ENCODE measurements around the gene SLC23A2. TPM values are rescaled to one million over a fixed set of nuclear protein-coding genes. Genes with fewer than 3 reads are reported as not detected.
"Not testable (repeated sequence)": the region's sequence is repeated elsewhere in the genome, so short reads cannot be mapped to it uniquely, and the experiment has no call there.

Gene SLC23A2
- total RNA-seq (2014; rRNA removed; shearing (Covaris generic)): 12.6 and 12.7 TPM in 2 replicates

DNA sequence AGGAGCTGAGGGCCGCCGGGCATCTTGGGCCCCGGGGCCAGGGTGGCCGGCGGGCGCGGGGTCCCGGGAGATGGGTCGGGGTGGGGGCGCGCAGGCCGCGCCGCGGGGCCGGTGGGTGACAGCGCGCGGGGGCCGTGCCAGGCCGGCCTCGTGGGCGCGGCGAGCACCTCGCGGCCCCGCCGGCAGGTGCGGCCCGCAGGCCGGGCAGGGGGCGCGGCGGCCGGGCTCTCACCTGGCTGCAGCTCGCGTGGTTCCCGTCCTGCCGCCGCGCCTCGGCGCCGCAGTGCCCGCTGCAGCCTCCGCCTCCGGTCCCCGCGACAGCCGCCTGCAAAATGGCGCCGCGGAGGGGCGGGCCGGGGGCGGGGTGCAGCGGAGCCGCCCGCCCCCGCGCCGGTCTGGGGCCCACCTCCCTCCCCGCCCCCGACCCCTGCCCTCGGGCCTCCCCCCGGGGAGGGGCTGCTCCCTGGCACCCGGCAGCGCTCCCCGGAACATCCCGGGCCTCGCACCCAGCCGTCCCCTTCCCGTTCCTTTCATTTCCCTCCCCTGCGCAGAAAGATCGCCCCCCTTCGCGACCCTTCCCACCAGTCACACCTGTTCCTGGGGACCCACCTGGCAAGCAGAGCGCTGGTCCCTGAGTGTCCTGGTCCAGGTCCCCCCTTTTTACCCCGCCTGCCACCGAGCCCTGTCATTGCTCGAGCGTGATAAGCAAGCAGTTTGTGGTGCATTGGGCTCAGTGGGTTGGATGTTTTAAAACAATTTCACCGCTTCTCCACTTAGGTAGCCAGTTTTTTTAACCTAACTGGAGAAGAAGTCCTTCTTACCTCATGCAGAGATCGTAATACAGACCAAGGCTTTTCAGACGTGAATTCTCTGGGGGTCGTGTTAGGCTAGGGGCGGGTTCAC lies at the start of gene SLC23A2:
TSS of gene SLC23A2 (minus strand) at position 337 of the 903 bp plus-strand sequence. CDS start 68,948 bp downstream, outside the sequence.
- no peak for DNase-seq (ENCODE audit: low spot score)

DNA sequence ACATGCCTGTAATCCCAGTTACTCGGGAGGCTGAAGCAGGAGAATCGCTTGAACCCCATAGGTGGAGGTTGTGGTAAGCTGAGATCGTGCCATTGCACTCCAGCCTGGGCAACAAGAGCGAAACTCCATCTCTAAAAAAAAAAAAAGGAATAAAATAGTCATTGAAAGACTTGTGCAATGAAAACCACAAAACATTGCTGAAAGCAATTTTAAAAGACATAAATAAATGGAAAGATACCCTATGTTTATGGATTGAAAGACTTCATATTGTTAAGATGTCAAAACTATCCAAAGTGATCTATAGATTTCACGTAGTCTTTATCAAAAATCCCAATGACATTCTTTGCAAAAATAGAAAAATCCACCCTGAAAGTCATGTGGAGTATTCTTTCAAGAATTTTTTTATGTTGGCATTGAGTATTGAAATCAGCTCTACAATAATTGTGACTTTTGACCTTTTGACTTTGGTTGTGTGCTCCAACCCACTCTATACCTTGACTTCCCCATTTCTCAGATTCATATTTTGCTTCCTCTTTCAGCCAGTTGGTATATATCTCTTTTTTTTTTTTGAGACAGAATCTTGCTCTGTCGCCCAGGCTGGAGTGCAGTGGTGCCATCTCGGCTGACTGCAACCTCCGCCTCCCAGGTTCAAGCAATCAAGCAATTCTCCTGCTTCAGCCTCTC lies 45.5 kb upstream of the SLC23A2 start:
- DNase-seq (ENCODE audit: low spot score): no peak

DNA sequence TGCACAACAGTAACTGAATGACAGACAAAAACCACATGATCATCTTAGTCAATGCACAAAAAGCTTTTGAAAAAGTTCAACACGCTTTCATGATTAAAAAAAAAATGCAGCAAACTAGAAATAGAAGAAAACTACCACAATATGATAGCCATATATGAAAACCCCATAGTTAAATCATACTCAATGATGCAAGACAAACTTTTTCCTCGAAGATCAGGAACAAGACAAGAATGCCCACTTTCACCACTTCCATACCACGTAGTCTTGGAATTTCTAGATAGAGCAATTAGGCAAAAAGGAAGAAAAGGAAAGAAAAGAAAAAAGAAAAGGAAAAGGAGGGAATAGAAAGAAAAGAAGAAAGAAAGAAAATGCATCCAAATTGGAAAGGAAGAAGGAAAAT lies 44.6 kb upstream of the SLC23A2 start:
- no peak for DNase-seq (ENCODE audit: low spot score)

DNA sequence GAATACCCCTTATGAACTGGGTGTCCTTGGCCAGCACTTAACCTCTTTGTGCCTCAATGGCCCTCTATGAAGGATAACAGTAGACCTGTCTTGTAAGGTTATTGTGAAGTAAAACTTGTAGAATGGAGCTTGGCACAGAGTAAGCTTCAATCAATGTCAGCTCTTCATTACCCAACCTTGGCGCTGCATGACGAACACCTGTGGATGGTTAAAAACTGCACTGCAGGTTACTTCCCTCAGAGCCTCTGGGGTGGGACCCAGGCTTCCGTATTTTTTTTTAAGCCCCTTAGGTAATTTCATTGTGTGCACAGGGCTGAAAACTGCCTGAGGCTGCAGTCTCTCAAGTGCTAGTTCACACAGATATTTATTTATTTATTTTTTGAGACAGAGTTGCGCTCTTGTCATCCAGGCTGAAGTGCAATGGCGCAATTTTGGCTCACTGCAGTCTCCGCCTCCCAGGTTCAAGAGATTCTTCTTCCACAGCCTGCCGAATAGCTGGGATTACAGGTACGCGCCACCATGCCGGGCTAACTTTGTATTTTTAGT lies 42.8 kb upstream of the SLC23A2 start:
- no peak for DNase-seq (ENCODE audit: low spot score)

DNA sequence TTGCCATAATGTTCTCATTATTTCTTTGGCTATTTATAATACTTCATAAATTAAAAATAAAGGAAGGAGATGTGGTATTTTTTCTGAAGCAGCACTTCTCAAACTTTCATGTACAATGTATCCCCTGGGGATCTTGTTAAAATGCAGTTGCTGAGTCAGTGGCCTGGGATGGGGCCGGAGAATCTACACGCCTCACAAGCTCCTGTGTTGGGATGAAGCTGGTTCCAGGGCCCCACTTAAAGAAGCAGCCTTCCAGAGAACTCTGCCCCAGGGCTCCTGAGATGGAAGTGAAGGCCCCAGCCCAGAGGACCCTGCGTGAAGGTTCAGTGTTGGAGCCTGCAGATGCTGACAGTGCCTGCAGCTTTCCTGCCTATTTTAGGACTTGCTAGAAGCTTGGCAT lies 40.1 kb upstream of the SLC23A2 start:
- DNase-seq (ENCODE audit: low spot score): no peak

DNA sequence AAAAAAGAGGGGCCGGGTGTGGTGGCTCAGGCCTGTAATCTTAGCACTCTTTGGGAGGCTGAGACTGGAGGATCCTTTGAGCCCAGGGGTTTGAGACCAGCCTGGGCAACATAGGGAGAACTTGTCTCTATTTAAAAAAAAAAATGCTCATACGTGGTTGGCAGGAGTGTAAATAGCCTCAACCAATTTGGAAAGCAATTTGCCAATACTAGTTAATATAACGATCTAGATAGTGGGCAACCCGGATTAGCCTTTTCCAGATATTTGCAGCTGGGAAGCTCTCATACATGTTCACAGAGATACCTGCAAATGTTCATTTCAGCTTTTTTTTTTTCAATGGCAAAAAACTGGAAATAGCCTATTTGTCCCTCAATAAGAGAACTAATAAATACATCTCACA lies 39.0 kb upstream of the SLC23A2 start:
- no peak for DNase-seq (ENCODE audit: low spot score)

DNA sequence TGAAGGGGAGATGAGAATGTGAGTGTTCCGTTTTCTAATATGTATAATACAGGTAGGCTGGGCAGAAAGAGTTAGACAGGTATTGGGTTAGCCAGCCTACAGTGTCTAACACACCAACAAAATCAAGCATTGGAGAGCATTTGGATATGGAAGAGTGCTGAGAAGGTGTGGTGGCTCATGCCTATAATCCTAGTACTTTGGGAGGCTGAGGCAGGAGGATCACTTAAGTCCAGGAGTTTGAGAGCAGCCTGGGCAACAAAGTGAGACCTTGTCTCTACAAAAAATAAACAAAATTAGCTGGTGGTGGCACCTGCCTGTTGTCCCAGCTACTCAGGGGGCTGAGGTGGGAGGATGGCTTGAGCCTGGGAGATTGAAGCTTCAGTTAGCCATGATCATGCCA lies 38.6 kb upstream of the SLC23A2 start:
- no peak for DNase-seq (ENCODE audit: low spot score)

DNA sequence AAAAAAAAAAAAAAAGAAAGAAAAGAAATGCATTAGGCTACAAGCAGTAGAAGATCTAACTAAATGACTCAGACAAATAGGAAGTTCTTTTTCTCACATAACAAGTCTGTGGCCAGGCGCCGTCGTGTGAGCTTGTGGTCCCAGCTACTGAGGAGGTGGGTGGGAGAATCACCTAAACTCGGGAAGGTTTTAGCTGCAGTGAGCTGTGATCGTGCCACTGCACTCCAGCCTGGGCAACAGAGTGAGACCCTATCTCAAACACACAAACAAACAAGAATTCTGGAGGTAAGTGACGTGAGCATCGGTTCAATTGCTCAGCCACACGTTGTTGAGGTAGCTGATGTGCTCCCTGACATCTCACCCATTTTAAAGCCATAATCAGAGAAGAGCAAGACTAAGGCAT lies 37.9 kb upstream of the SLC23A2 start:
- no peak for DNase-seq (ENCODE audit: low spot score)

DNA sequence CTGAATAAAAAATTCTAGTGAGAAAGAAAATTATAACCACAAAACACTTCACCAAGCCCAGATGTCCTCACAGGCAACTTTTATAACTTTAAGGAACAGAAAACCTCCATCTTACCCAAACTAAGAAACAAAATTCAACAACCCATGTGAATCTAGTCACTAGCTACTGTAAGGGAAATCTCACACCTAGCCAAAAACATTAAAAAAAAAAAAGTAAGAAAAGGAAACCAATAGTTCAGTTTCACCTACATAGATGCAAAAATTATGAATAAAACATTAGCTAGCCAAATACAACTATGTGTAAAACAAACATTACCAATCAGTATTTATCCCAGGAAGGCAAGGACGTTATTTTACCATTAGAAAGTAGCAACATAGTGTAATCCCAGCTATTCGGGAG lies 35.5 kb upstream of the SLC23A2 start:
- no peak for DNase-seq (ENCODE audit: low spot score)

DNA sequence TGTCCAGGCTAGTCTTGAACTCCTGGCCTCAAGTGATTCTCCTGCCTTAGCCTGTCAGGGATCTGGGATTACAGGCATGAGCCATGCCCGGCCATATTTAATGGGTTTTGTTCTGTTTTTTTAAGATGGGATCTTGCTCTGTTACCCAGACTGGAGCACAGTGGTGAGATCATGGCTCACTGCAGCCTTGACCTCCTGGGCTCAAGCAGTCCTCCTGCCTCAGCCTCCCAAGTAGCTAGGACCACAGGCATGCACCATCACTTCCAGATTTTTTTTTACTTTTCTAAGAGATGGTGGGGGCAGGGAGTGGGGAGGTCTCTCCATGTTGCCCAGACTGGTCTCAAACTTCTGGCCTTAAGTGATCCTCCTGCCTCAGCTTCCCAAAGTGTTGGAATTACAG lies 34.2 kb upstream of the SLC23A2 start:
- DNase-seq (ENCODE audit: low spot score): not testable (repeated sequence)

DNA sequence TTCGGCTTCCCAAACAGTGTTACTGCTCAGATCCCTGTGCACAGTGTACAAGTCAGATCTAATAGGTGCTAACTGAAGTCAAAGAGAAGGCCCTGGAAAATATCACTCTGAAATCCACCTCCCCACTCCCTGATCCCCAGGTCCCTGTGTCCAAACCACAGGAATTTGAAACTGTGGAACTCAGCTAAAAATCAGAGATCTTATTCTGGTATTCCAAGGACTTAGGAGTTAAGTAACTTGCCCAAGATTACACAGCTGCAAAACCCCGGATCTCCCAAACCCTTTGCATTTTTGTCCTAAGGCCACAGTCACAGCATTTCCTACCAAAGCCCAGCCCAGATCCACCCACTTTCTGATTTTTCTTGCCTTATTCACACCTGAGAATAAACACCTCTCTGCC lies 32.3 kb upstream of the SLC23A2 start:
- DNase-seq (ENCODE audit: low spot score): no peak

DNA sequence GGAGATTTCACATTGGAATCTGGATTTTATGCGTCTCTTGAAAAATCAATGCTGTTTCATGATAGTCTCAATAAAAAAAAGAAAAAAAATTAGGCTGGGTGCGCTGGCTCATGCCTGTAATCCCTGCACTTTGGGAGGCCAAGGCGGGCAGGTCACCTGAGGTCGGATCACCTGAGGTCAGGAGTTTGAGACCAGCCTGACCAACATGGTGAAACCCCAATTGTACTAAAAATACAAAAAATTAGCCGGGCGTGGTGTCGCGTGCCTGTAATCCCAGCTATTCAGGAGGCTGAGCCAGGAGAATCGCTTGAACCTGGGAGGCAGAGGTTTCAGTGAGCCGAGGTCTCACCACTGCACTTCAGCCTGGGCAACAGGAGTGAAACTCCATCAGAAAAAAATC lies 30.4 kb upstream of the SLC23A2 start:
- not testable (repeated sequence) for DNase-seq (ENCODE audit: low spot score)

DNA sequence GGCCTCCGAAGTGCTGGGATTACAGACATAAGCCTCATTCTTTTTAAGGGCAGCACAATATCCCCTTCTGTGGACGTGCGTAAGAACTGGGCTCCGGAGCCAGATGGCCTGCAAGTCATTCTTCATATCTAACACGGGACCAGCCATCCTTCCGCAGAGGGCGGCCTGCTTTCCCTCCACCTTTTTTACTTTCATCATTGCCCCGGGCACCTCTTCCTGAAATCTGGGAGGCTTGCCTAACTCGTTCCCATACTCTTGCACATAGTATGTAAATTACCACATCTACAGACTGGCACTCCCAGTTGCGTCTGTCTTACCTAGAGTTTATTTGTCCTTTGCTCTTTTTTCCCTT lies 29.9 kb upstream of the SLC23A2 start:
- no peak for DNase-seq (ENCODE audit: low spot score)

DNA sequence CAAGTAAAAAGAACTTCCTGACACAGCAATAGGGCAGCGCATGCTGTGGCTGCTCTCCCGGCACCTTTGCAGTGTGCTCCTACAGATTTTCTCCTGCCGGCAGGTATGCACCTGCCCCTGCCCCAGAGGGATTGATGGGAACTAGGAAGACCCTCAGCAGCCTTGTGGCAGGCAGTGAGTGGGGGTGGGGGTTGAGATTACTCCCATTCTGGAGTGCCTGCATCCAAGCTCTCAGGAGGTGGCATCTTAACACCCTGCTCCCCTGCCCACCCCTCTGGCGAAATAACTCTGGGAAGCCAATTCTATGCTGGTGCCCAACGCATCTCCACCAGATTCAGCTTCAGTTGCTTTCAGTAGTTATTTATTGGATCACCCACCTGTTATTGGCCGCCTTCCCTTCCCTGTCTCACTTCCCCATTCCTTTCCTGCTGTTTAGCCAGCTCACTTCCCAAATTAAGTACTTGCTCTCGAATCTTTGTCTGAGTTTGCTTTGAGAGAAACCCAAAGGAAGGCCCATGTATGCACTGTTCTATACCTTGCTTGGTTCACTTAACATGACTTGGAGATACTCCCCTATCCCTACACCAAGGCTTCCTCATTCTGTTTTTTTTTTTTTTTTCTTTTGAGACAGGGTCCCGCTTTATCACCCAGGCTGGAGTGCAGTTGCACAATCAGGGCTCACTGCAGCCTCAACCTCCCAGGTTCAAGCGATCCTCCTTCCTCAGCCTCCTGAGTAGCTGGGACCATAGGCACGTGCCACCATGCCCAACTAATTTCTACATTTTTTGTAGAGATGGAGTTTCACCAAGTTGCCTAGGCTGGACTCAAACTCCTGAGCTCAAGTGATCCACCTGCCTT lies 29.3 kb upstream of the SLC23A2 start:
- no peak for DNase-seq (ENCODE audit: low spot score)

DNA sequence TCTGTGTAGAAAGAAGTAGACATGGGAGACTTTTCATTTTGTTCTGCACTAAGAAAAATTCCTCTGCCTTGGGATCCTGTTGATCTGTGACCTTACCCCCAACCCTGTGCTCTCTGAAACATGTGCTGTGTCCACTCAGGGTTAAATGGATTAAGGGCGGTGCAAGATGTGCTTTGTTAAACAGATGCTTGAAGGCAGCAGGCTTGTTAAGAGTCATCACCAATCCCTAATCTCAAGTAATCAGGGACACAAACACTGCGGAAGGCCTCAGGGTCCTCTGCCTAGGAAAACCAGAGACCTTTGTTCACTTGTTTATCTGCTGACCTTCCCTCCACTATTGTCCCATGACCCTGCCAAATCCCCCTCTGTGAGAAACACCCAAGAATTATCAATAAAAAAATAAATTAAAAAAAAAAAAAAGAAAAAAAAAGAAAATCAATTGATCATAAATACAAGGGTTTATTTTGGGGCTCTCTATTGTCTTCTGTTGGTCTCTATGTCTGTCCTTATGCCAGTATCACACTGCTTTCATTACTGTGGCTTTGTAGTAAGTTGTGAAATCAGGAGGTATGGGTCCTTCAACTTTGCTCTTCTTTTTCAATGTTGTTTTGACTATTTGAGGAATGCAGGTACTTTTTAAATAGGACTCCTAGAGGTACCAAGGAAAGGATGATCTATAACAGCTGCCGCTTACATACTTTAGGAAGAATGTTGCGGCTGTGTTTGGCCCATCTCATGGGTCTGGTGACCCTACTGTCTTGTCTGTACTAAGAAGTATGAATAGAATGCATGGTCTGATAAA lies 27.1 kb upstream of the SLC23A2 start:
- not testable (repeated sequence) for DNase-seq (ENCODE audit: low spot score)

DNA sequence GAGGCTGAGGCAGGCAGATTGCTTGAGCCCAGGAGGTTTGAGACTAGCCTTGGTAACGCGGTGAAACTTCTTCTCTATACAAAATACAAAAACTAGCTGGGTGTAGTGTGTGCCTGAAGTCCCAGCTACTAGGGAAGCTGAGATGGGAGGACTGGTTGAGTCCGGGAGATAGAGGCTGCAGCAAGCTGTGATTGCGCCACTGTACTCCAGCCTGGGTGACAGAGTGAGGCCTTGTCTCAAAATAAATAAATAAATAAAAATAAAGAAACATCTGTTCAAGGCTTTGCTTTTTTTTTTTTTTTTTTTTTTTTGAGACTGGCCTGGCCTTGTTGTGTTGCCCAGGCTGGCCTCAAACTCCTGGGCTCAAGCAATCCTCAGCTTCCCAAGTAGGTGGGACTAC lies 23.7 kb upstream of the SLC23A2 start:
- no peak for DNase-seq (ENCODE audit: low spot score)

DNA sequence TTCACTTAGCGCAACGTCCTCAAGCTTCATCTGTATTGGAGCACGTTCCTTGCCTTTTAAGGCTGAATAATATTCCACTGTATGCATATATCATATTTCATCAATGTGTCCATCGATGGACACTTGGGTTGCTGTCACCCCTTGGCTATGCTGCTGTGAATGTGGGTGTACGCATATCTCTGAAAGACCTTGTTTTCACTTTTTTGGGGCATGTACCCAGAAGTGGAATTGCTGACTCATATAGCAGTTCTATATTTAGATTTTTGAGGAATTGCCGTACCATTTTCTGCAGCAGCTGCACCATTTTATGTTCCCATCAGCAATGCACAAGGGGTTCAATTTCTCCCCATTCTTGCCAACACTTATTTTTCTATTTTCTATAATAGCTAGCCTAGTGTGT lies 22.8 kb upstream of the SLC23A2 start:
- no peak for DNase-seq (ENCODE audit: low spot score)

DNA sequence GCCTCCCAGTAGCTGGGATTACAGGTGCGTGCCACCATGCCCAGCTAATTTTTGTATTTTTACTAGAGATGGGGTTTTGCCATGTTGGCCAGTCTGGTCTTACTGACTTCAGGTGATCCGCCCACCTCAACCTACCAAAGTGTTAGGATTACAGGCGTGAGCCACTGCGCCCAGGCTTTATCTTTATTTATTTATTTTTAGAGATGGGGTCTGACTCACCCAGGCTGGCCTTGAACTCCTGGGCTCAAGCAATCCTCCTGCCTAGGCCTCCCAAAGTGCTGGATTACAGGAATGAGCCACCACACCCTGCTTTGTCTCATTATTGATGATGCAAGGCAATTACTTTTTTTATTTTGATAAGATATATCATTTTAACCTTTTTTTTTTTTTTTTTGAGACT lies 21.9 kb upstream of the SLC23A2 start:
- not testable (repeated sequence) for DNase-seq (ENCODE audit: low spot score)

DNA sequence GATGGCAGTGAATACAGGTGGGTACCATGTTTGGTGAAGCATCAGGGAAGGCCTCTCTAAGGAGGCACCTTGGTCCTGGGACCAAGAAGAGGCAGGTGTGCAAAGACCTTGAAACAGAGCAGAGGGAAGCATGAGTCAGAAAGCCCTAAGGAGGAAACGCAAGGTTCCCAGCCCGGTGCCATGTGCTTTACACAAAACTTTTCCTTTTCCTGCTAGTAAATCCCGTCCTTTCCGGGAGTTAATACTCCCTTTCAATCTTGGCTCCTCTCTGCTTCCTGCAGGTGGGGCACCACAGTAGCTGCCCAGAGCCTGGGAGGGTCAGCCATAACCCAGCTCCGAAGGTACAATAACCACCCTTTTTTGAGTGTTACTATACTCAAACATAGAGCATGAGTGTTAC lies 19.4 kb upstream of the SLC23A2 start:
- DNase-seq (ENCODE audit: low spot score): no peak

DNA sequence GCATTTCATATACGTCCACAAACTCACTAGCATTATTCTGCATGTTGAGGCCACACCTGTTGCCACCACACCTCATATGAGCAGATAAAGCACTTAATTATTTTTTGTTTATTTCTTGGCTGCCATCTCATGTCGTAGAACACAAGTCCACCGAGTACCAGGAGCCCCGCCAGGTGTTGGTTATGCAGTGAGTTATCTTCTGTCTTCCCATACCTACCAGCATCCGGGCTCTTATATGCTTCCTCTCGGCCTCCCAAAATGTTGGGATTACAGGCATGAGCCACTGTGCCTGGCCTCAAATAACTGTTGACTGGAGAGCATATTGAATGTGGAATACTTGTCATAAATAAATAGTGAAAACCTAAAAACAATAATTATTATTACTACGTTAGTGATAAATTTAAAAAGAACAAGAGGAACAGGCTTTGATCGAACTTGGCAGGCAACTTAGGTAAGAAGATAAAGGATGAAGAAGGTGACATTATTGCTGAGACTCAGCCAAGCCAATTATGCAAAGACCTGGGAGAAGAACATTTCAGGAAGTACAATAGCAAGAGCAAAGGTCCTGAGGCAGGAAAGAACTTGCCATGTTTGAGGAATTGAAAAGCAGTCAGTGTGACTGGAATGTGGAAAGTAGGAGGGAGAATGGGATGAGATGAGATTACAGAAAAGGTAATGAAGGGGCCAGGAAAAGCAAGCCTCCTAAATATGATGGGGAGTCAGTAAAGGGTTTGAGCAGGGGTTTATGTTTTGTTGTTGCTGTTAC lies 12.6 kb upstream of the SLC23A2 start:
- DNase-seq (ENCODE audit: low spot score): no peak
